CD14-positive monocyte (primary cell): Measurements from ENCODE around the gene LBX1. TPM values are rescaled to one million over a fixed set of nuclear protein-coding genes. Genes with fewer than 3 reads are reported as not detected.

Experiments used
- DNase-seq, 3 donors: peaks; one replicate each; pipeline ENCODE4 v3.0.0-alpha.2; 2011 to 2022
- H2AFZ ChIP-seq: 2 replicates; pipeline ENCODE4 v1.6.0; 2012; ENCODE audit warnings: mild to moderate bottlenecking, low read depth, low read length, inconsistent platforms; ENCODE audit not compliant: insufficient read depth, poor library complexity, severe bottlenecking
- H3K27ac ChIP-seq, 2 donors: 1 replicate in 1 of 2; 2 replicates in 1 of 2; pipeline ENCODE4 v1.5.1; 2012 to 2013; ENCODE audit warnings: low read length in 2 of 2, control low read depth in 1 of 2, inconsistent platforms in 1 of 2, low read depth in 1 of 2, mild to moderate bottlenecking in 1 of 2
- H3K27me3 ChIP-seq, 2 donors: one replicate each; pipeline versions ENCODE4 v1.6.0 to v1.6.1; 2011 to 2013; ENCODE audit warnings: low read length in 2 of 2; ENCODE audit not compliant: control insufficient read depth in 2 of 2, insufficient read depth in 2 of 2
- H3K36me3 ChIP-seq, 2 donors: replicated peaks in 1 of 2; 1 replicate in 1 of 2; 2 replicates in 1 of 2; pipeline versions ENCODE4 v1.5.1 to v1.6.1; 2012 to 2013; ENCODE audit warnings: low read length in 2 of 2, control low read depth in 1 of 2, inconsistent platforms in 1 of 2, mild to moderate bottlenecking in 1 of 2; ENCODE audit not compliant: insufficient read depth in 2 of 2, control insufficient read depth in 1 of 2
- H3K4me1 ChIP-seq, 2 donors: 1 replicate in 1 of 2; 2 replicates in 1 of 2; pipeline versions ENCODE4 v1.5.1 to v1.6.1; 2012 to 2013; ENCODE audit warnings: low read length in 2 of 2, control low read depth in 1 of 2, inconsistent platforms in 1 of 2, mild to moderate bottlenecking in 1 of 2, moderate library complexity in 1 of 2; ENCODE audit not compliant: insufficient read depth in 2 of 2, control insufficient read depth in 1 of 2
- H3K4me2 ChIP-seq: replicated peaks from 2 replicates; pipeline ENCODE3; 2012; ENCODE audit warnings: low read length, moderate library complexity, mild to moderate bottlenecking; ENCODE audit not compliant: poor library complexity, severe bottlenecking; ENCODE audit errors: extremely low read depth
- H3K4me3 ChIP-seq, 3 experiments: fragments of 200-600 bp in 1 of 3; sonication (generic) in 1 of 3; replicated peaks in 1 of 3; 1 replicate in 2 of 3; 2 replicates in 1 of 3; pipeline ENCODE4 v1.5.1; 2011 to 2013; ENCODE audit warnings: low read length in 3 of 3, mild to moderate bottlenecking in 3 of 3, control low read depth in 2 of 3, low read depth in 2 of 3, inconsistent platforms in 1 of 3, moderate library complexity in 1 of 3
- H3K79me2 ChIP-seq: 2 replicates; pipeline ENCODE4 v1.6.0; 2012; ENCODE audit warnings: mild to moderate bottlenecking, control low read depth, inconsistent platforms, low read length, moderate library complexity; ENCODE audit not compliant: insufficient read depth
- H3K9ac ChIP-seq: 2 replicates; pipeline ENCODE4 v1.6.0; 2017; ENCODE audit warnings: low read length, mild to moderate bottlenecking; ENCODE audit not compliant: insufficient read depth, poor library complexity, severe bottlenecking
- H3K9me3 ChIP-seq, 2 donors: replicated peaks in 1 of 2; 1 replicate in 1 of 2; 2 replicates in 1 of 2; pipeline versions ENCODE4 v1.5.1 to v1.6.1; 2012 to 2013; ENCODE audit warnings: low read length in 2 of 2, control low read depth in 1 of 2; ENCODE audit not compliant: control insufficient read depth in 1 of 2, insufficient read depth in 1 of 2
- H4K20me1 ChIP-seq: 2 replicates; pipeline ENCODE4 v1.6.0; 2012; ENCODE audit warnings: mild to moderate bottlenecking, low read length, control low read depth, moderate library complexity; ENCODE audit not compliant: insufficient read depth
- H3K27ac Mint-ChIP-seq, 7 donors: one replicate each; pipeline ENCODE4 v1.8.0; 2020; ENCODE audit warnings: mild to moderate bottlenecking in 7 of 7, mixed read lengths in 7 of 7, moderate library complexity in 6 of 7, inconsistent platforms in 2 of 7
- H3K27me3 Mint-ChIP-seq, 3 donors: one replicate each; pipeline ENCODE4 v1.8.0; 2021 to 2022; ENCODE audit warnings: low read depth in 3 of 3, mild to moderate bottlenecking in 3 of 3, mixed read lengths in 3 of 3, moderate library complexity in 3 of 3, inconsistent platforms in 1 of 3
- H3K36me3 Mint-ChIP-seq, 2 donors: one replicate each; pipeline ENCODE4 v1.8.0; 2020; ENCODE audit warnings: mixed read lengths in 2 of 2, inconsistent platforms in 1 of 2, mild to moderate bottlenecking in 1 of 2
- H3K4me1 Mint-ChIP-seq: one replicate; pipeline ENCODE4 v1.8.0; 2020; ENCODE audit warnings: mild to moderate bottlenecking, mixed read lengths
- H3K4me3 Mint-ChIP-seq, 2 donors: one replicate each; pipeline ENCODE4 v1.8.0; 2020; ENCODE audit warnings: mild to moderate bottlenecking in 2 of 2, mixed read lengths in 2 of 2, moderate library complexity in 1 of 2
- H3K9me3 Mint-ChIP-seq, 7 donors: one replicate each; pipeline ENCODE4 v1.8.0; 2020 to 2022; ENCODE audit warnings: mixed read lengths in 7 of 7, mild to moderate bottlenecking in 6 of 7, moderate library complexity in 6 of 7, inconsistent platforms in 2 of 7
- WGBS: methylation state at CpG from one replicate; pipeline ENCODE4 v1.1.5; 2013; ENCODE audit warnings: missing lambda C conversion rate; ENCODE audit not compliant: insufficient coverage; 5-methylcytosine and 5-hydroxymethylcytosine counted together
- intact Hi-C, 2 donors: fragments of 100-400 bp; cut with micrococcal nuclease; formaldehyde crosslinking; loops; one replicate each; pipeline versions ENCODE4 v1.15.0 to v1.15.1; 2023
- polyA plus RNA-seq, 3 donors: library from polyadenylated mRNA; depleted of rRNA in 1 of 3; unstranded in 2 of 3; stranded (reverse) in 1 of 3; fragments of 300-500 nt in 2 of 3; fragments of >200 nt in 1 of 3; fragmentation: Illumina TruSeq in 2 of 3; gene quantifications; 1 replicate in 2 of 3; 2 replicates in 1 of 3; pipeline ENCODE4 v1.2.3, GENCODE V29; 2012 to 2021
- TF ChIP-seq, protein P1 (sequence below): fragments of 200-600 bp; IDR thresholded peaks from one replicate; pipeline ENCODE4 v1.8.0; 2022; ENCODE audit warnings: antibody characterized with exemption, mild to moderate bottlenecking

LBX1 gene
- polyA plus RNA-seq, 3 donors, result not detected

GRCh38 chr10:101233443-101233842 is 4.2 kb upstream of the LBX1 start:
- H3K4me1 ChIP-seq, result peaks cover 0 to 5% of the 10 kb centered on the region in 2 donors
- H3K27me3 ChIP-seq, result peaks cover 91 to 96% of the 10 kb centered on the region in 2 donors
- H3K27ac Mint-ChIP-seq, result no peak overlapping the region
- H3K36me3 ChIP-seq, result no peaks in the 10 kb centered on the region
- no peaks in the 10 kb centered on the region for H4K20me1 ChIP-seq
- no peak overlapping the region for H3K4me3 ChIP-seq
- no peak for DNase-seq
- TF ChIP-seq, protein P1, sequence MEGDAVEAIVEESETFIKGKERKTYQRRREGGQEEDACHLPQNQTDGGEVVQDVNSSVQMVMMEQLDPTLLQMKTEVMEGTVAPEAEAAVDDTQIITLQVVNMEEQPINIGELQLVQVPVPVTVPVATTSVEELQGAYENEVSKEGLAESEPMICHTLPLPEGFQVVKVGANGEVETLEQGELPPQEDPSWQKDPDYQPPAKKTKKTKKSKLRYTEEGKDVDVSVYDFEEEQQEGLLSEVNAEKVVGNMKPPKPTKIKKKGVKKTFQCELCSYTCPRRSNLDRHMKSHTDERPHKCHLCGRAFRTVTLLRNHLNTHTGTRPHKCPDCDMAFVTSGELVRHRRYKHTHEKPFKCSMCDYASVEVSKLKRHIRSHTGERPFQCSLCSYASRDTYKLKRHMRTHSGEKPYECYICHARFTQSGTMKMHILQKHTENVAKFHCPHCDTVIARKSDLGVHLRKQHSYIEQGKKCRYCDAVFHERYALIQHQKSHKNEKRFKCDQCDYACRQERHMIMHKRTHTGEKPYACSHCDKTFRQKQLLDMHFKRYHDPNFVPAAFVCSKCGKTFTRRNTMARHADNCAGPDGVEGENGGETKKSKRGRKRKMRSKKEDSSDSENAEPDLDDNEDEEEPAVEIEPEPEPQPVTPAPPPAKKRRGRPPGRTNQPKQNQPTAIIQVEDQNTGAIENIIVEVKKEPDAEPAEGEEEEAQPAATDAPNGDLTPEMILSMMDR, result no peak
- peaks cover 0 to 17% (median 7%) of the 10 kb centered on the region in 7 donors for H3K9me3 Mint-ChIP-seq
- no peak overlapping the region for H3K4me2 ChIP-seq
- peaks cover 88 to 99% (median 93%) of the 10 kb centered on the region in 3 donors for H3K27me3 Mint-ChIP-seq
- no CpG with 5 or more reads among the region's 1 CpG for WGBS
- peaks cover 12% of the 10 kb centered on the region for H3K4me1 Mint-ChIP-seq
- no peak overlapping the region for H3K27ac ChIP-seq
- H3K79me2 ChIP-seq, result no peaks in the 10 kb centered on the region
- H3K4me3 Mint-ChIP-seq, result peak overlapping the region in 1 of 2 donors; percentile 57
- no peaks in the 10 kb centered on the region for H3K36me3 Mint-ChIP-seq
- no peak overlapping the region for H2AFZ ChIP-seq
- no peak overlapping the region for H3K9ac ChIP-seq
- intact Hi-C loops, result no loop called here
- peaks cover 3 to 67% of the 10 kb centered on the region in 2 donors for H3K9me3 ChIP-seq

- Histone ChIP-seq H3K27ac (no peak overlapping the region), H3K9ac (no peak overlapping the region), H3K9me3 (peaks cover 0 to 62% of the 10 kb centered on the region in 2 donors), H3K27me3 (peaks cover 90 to 95% of the 10 kb centered on the region in 2 donors), H3K4me2 (no peak overlapping the region), H2AFZ (no peak overlapping the region), H3K36me3 (no peaks in the 10 kb centered on the region), H3K4me1 (peaks cover 0 to 3% of the 10 kb centered on the region in 2 donors), H3K4me3 (no peak overlapping the region), H3K79me2 (no peaks in the 10 kb centered on the region), H4K20me1 (no peaks in the 10 kb centered on the region)
- Mint-ChIP-seq H3K9me3 (peaks cover 0 to 23% (median 8%) of the 10 kb centered on the region in 7 donors), H3K27me3 (peaks cover 87 to 99% (median 94%) of the 10 kb centered on the region in 3 donors), H3K4me1 (peaks cover 12% of the 10 kb centered on the region), H3K36me3 (peaks cover 0 to 3% of the 10 kb centered on the region in 2 donors), H3K4me3 (peak overlapping the region in 1 of 2 donors; percentile 43), H3K27ac (no peak overlapping the region)
- intact Hi-C loops, result no loop called here
- TF ChIP-seq, protein P1, result no peak
- 25% methylated on average over 7 of the region's 12 CpGs for WGBS
- DNase-seq, result no peak
These were observed 2.8 kb upstream of the LBX1 start for GRCh38 chr10:101231912-101232689.
